LHCN-M2 (cell line): ENCODE results near the gene KDF1. TPM values are rescaled to one million over a fixed set of nuclear protein-coding genes. Genes with fewer than 3 reads are reported as not detected.

Experiments
- DNase-seq: peaks from one replicate; pipeline ENCODE4 v3.0.0-alpha.2; 2012; ENCODE audit warnings: low read depth
- total RNA-seq: library from RNA; depleted of rRNA; stranded (reverse); fragments of >200 nt; gene quantifications from 2 replicates; pipeline ENCODE4 v1.2.3, GENCODE V29; 2014; rRNA removed

Gene KDF1
- total RNA-seq, 1 experiment from 2014 or later: not detected

GRCh38 chr1:26921540-26922430, 38.5 kb downstream of the KDF1 start, which contains the start of gene NUDC:
Gene NUDC (plus strand): TSS chr1:26921743. CDS start chr1:26921849, 106 bp downstream.
- peak; percentile 95 for DNase-seq

GRCh38 chr1:26921126-26921539, 39.1 kb downstream of the KDF1 start:
- no peak for DNase-seq

GRCh38 chr1:26915204-26915842, 44.9 kb downstream of the KDF1 start:
- no peak for DNase-seq

DNA sequence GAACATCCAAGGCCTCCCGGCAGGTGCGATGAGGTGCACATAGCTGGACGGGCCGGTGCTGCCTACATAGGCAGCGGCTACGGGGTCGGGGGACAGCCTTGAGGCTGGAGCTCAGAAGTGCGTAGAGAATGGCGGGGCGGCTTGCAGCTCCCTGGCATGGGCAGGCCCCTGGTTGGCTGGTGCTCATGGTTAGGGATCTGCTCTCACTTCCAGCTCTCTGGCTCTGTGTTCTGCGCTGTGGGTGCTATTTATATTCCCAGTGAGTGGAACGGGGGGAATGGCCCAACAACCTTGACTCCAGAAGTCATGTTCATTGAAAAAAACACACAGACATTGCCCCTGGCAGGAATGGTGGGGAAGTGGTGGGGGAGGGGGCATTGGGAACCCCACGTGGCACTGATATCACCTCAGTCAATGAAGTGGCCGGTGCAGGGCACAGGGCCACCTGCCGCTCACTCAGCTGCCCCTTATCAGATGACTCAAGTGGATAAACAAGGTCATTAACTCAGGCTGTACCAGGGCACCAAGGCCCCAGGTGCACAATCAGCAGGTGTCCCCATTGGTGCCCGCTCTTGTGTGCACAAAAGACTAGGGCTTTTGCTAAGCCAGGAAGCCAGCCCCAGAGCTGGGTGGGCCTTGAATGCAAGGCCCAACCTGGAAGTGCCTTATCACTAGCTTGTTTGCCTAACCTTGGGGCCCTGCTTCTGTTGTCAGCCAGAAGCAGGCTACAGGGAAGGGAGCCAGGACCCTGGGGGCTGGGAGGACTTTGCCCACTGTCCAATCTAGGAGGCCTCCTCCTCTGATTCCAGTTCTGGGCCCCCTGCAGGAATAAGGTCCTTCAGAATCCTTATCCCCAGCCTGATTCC, 46.3 kb downstream of the KDF1 start, which contains the start of gene NR0B2:
Gene NR0B2, minus strand, starts transcription at position 222 of the 866 bp plus-strand sequence. Its CDS starts 35 bp downstream, at position 187.
- no peak for DNase-seq

GRCh38 chr1:26913389-26913753, 46.9 kb downstream of the KDF1 start:
- DNase-seq: no peak

GRCh38 chr1:26912147-26912490, 48.1 kb downstream of the KDF1 start:
- DNase-seq: no peak

DNA sequence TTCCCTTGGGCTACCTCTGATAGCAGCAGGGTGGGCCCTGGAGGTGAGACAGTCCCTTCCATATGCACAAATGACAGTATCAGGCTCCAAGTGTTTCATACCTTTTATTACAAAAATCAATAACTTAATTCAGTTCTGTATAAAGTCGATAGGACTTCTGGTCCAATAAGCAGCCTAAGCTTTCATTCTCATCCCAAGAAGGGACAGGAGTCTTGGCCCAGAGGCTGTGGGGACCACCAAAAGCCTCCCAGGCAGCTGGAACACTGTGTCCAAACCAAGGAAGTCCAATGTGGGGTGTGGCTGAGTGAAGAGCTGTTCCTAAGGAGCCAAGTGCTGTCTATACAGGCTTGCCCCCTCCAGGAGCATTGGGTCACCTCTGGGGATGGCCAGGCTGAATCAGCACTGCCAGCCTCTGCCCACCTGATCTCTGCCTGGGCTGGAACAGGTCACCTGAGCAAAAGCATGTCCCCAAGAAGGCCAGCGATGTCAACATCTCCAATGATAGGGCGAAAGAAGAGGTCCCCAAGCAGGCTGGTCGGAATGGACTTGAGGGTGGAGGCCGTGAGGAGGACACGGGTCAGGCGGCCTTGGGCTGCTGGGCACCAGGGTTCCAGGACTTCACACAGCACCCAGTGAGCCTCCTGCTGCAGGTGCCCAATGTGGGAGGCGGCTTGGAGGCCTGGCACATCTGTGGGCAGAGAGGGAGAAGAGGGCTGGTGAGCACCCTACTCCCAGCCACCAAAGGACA, 48.7 kb downstream of the KDF1 start:
- no peak for DNase-seq

DNA sequence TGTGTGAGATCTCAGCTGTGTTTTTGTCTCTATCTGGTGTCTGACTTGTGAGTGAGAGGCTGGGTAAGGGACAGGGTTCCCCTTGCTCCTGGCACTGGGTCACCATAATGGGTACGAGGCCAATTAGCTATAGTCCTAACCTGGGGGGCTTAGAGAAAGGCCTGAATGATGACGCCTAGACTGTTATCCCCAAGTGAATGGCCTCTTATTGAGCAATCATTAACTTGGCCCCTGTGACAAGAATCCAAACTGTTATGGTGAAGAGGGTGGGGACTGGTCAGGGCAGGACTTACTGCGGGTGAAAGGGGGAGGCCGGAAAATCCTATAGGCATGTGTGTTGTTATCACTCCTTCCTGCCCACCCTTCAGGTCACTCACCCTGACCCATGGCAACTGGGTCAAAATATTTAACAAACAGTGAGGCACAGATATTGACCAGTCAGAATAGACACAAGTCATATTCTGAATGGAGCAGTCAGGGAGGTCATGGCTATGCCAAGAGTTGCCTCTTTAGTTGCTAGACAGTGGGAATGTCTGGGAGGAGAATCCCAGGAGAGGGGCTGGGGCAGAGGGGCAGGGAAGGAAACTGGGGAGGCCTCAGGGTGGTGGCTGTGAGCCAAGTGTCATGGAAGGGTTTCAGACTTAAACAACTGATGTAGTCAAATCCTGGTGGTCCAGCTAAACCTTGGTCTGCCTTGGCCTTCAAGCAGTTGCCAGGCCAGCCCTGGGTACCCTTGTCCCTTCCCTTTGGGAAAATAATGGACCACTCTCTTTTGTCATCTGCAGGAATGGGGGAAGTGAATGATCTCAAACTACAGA, 49.7 kb downstream of the KDF1 start:
- DNase-seq: no peak

DNA sequence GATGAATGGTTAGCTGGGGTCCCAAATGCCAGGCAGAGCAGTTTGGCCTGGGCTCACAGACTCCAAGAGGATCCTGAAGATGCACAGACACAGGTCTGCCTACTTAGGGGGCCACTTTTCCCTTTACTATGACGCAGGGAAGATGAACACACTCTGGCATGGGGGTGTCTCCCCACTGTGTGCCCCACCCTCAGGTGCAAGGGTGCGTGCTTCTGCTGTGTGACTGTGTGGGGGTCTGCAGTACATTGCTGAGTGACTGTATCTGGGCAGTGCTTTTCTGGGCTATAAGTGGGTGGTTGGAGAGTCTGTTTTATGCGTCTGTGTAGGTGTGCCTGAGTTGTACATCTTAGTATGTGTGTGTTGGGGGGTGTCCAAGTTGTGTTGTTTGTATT, 50.3 kb downstream of the KDF1 start:
- no peak for DNase-seq

GRCh38 chr1:26907071-26907917, 53.0 kb downstream of the KDF1 start:
- peak; percentile 81 for DNase-seq

GRCh38 chr1:26900815-26901511, 59.3 kb downstream of the KDF1 start:
- DNase-seq: no peak

DNA sequence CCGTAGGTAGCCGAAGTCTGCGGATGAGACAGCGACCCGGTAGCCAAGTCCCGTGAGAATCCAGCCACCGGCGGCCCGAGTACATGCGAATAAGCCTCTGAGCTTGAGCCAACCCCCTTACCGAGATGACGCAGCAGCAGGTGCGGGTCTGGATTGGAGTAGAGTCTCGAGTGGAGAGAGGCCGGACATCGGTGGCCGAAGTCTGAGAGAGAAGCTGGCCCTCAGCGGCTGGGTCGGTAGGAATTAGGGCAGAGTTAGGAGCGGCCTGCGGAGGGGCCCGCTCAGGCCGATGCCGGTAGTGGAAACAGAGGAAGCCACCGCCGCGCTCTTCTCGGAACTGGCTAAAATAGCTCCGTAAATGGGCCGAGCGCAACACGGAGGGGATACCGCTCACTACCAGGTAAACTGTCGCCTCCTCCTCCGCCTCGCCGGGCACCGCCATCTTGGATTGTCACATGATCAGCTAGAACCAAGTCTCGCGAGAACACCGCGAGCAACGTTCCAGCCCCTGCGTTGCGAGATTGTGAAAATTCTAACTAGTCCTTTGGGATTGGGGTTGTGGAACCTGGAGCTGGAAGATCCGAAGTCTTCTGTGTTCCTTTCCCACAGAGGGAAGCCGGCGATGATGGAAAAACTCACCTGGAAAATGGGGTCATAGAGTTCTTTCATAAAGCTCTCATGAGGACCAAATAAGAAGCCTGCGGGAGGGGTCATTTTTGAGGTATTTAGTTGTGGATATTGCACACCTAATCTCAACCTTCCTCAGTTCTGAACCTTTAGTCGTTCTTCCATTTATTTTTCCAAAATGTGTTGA, 60.1 kb downstream of the KDF1 start, which contains the start of gene GPATCH3:
Gene GPATCH3, minus strand, starts transcription at position 467 of the 814 bp plus-strand sequence. Its CDS starts 25 bp downstream, at position 442.
- peak; percentile 94 for DNase-seq

Other genes with a start within 250 kb of the KDF1 start
- gene PIGV, start 172.5 kb downstream of the KDF1 start, total RNA-seq: 17.7 and 20.8 TPM in 2 replicates
- gene ZDHHC18, start 133.8 kb downstream of the KDF1 start, total RNA-seq: 10.4 and 13.0 TPM in 2 replicates
- gene SFN, start 97.3 kb downstream of the KDF1 start, total RNA-seq: not detected in 2 replicates
- 10.1 and 12.2 TPM in 2 replicates for gene GPN2, start 70.2 kb downstream of the KDF1 start, total RNA-seq
- gene GPATCH3, start 60.0 kb downstream of the KDF1 start, total RNA-seq: 5.6 and 5.9 TPM in 2 replicates
- gene NR0B2, start 46.5 kb downstream of the KDF1 start, total RNA-seq: not detected in 2 replicates
- gene NUDC, start 38.7 kb downstream of the KDF1 start, total RNA-seq: 67.1 and 71.5 TPM in 2 replicates
- 22.4 and 27.0 TPM in 2 replicates for gene TRNP1, start 33.2 kb upstream of the KDF1 start, total RNA-seq
- 3.3 and 3.6 TPM in 2 replicates for gene TENT5B, start 52.4 kb upstream of the KDF1 start, total RNA-seq
- gene SLC9A1, start 194.7 kb upstream of the KDF1 start, total RNA-seq: 14.9 and 16.7 TPM in 2 replicates